GM19238 (cell line): ENCODE measurements around the gene ADAMTS2.
"Not testable (repeated sequence)": the region's sequence is repeated elsewhere in the genome, so short reads cannot be mapped to it uniquely, and the experiment has no call there.

Source experiments
- DNase-seq: peaks from one replicate; pipeline ENCODE4 v3.0.0; 2011; ENCODE audit warnings: low spot score; ENCODE audit not compliant: insufficient read length

Gene ADAMTS2

GRCh38 chr5:179297486-179298180 lies 47.6 kb downstream of the ADAMTS2 start:
- no peak for DNase-seq

GRCh38 chr5:179297026-179297425 lies 48.2 kb downstream of the ADAMTS2 start:
- DNase-seq: no peak

- no peak for DNase-seq
Observed at GRCh38 chr5:179296150-179296821, 49.0 kb downstream of the ADAMTS2 start.

GRCh38 chr5:179295778-179296149 lies 49.5 kb downstream of the ADAMTS2 start:
- no peak for DNase-seq

GRCh38 chr5:179294891-179295777 lies 50.1 kb downstream of the ADAMTS2 start:
- DNase-seq: no peak

GRCh38 chr5:179294131-179294780 lies 51.0 kb downstream of the ADAMTS2 start:
- no peak for DNase-seq

GRCh38 chr5:179292681-179293635 lies 52.3 kb downstream of the ADAMTS2 start:
- DNase-seq: no peak

- no peak for DNase-seq
Observed at GRCh38 chr5:179292202-179292601, 53.1 kb downstream of the ADAMTS2 start.

GRCh38 chr5:179290681-179291540 lies 54.4 kb downstream of the ADAMTS2 start:
- no peak for DNase-seq

GRCh38 chr5:179289756-179290385 lies 55.4 kb downstream of the ADAMTS2 start:
- DNase-seq: no peak

GRCh38 chr5:179288809-179289185 lies 56.5 kb downstream of the ADAMTS2 start:
- DNase-seq: no peak

- no peak for DNase-seq
Observed at GRCh38 chr5:179288101-179288808, 57.0 kb downstream of the ADAMTS2 start.

- DNase-seq: no peak
Observed at GRCh38 chr5:179287631-179288030, 57.6 kb downstream of the ADAMTS2 start.

GRCh38 chr5:179287071-179287470 lies 58.2 kb downstream of the ADAMTS2 start:
- no peak for DNase-seq

GRCh38 chr5:179285776-179286162 lies 59.5 kb downstream of the ADAMTS2 start:
- not testable (repeated sequence) for DNase-seq

GRCh38 chr5:179284751-179285631 lies 60.3 kb downstream of the ADAMTS2 start:
- no peak for DNase-seq

GRCh38 chr5:179283908-179284307 lies 61.4 kb downstream of the ADAMTS2 start:
- not testable (repeated sequence) for DNase-seq
